ENCODE data around the gene MICAL3. TPM values are rescaled to one million over a fixed set of nuclear protein-coding genes. Genes with fewer than 3 reads are reported as not detected.

The MICAL3 gene
- total and polyA plus RNA-seq, 9 of the 15 experiments (the other 6 are each of a cell fraction or from before 2014, with no cell fraction given), result 0.53 to 32.1 (median 12.3) TPM

DNA sequence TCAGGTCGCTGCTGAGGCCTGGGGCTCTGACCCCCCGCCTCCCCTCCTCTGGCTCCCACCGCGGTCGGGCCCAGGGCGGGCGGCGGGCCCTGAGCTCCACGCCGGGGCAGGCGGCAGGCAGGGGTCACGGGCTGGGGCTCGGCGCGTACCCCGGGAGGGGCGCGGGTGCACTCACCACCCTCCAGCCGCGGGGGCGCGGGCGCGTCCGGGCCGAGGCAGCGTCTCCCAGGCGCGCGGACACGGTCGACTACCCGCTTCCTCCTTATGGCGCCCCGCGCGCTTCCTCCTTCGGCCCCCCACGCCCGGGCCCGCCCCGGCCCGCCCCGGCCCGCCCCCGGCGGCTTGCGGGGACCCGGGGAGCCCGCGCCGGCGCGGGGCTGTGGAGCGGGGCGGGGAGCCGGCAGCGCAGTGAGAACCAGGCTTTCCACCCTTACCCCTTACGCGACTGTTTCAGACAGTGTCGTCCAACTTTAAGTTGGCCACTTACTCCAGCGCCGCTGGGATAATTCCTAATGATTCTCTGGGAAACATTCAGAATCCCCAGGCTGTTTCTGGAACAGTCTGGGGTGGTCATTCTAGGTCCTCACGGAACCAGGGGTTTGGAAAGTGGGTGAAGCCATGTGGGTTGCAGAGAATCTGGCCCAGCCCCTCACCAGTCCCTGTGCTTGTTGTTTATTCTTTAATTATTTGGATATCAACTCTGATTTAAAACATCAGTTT, 250.0 kb downstream of the MICAL3 start, which contains the start of gene BID (continued):
- TF ChIP-seq, protein P1, sequence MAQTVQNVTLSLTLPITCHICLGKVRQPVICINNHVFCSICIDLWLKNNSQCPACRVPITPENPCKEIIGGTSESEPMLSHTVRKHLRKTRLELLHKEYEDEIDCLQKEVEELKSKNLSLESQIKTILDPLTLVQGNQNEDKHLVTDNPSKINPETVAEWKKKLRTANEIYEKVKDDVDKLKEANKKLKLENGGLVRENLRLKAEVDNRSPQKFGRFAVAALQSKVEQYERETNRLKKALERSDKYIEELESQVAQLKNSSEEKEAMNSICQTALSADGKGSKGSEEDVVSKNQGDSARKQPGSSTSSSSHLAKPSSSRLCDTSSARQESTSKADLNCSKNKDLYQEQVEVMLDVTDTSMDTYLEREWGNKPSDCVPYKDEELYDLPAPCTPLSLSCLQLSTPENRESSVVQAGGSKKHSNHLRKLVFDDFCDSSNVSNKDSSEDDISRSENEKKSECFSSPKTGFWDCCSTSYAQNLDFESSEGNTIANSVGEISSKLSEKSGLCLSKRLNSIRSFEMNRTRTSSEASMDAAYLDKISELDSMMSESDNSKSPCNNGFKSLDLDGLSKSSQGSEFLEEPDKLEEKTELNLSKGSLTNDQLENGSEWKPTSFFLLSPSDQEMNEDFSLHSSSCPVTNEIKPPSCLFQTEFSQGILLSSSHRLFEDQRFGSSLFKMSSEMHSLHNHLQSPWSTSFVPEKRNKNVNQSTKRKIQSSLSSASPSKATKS (CRISPR knock-in tag; IDR thresholded peaks at IDR 0.05), result no peak
- TF ChIP-seq ATF7 (IDR thresholded peaks at IDR 0.05) (no peak), NFE2L1 (tag; IDR thresholded peaks at IDR 0.05; ENCODE audit: borderline replicate concordance, low read depth) (no peak), DPF2 (IDR thresholded peaks at IDR 0.05) (no peak), SREBF2 (CRISPR knock-in tag; IDR thresholded peaks at IDR 0.05) (no peak), SIX5 (IDR thresholded peaks at IDR 0.05; ENCODE audit: borderline replicate concordance in 1 of 2, insufficient read depth in 1 of 2, low read depth in 1 of 2, low read length in 2 of 2) (no peak), RBM17 (IDR thresholded peaks at IDR 0.05; ENCODE audit: borderline replicate concordance, low read depth, low read length) (no peak), NONO (IDR thresholded peaks at IDR 0.05; ENCODE audit: low read depth in 2 of 2, low read length in 1 of 2) (peak in 1 of 2 experiments; percentile 91; a peak in 2 of 4 replicates), TEAD4 (IDR thresholded peaks at IDR 0.05; ENCODE audit: low read length) (no peak), TEAD4 (CRISPR knock-in tag; IDR thresholded peaks at IDR 0.05; ENCODE audit: borderline replicate concordance) (no peak)
- TF ChIP-seq, protein P2, sequence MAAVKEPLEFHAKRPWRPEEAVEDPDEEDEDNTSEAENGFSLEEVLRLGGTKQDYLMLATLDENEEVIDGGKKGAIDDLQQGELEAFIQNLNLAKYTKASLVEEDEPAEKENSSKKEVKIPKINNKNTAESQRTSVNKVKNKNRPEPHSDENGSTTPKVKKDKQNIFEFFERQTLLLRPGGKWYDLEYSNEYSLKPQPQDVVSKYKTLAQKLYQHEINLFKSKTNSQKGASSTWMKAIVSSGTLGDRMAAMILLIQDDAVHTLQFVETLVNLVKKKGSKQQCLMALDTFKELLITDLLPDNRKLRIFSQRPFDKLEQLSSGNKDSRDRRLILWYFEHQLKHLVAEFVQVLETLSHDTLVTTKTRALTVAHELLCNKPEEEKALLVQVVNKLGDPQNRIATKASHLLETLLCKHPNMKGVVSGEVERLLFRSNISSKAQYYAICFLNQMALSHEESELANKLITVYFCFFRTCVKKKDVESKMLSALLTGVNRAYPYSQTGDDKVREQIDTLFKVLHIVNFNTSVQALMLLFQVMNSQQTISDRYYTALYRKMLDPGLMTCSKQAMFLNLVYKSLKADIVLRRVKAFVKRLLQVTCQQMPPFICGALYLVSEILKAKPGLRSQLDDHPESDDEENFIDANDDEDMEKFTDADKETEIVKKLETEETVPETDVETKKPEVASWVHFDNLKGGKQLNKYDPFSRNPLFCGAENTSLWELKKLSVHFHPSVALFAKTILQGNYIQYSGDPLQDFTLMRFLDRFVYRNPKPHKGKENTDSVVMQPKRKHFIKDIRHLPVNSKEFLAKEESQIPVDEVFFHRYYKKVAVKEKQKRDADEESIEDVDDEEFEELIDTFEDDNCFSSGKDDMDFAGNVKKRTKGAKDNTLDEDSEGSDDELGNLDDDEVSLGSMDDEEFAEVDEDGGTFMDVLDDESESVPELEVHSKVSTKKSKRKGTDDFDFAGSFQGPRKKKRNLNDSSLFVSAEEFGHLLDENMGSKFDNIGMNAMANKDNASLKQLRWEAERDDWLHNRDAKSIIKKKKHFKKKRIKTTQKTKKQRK (IDR thresholded peaks at IDR 0.05; ENCODE audit: borderline replicate concordance, low read depth, low read length), result no peak
- TF ChIP-seq, protein P3, sequence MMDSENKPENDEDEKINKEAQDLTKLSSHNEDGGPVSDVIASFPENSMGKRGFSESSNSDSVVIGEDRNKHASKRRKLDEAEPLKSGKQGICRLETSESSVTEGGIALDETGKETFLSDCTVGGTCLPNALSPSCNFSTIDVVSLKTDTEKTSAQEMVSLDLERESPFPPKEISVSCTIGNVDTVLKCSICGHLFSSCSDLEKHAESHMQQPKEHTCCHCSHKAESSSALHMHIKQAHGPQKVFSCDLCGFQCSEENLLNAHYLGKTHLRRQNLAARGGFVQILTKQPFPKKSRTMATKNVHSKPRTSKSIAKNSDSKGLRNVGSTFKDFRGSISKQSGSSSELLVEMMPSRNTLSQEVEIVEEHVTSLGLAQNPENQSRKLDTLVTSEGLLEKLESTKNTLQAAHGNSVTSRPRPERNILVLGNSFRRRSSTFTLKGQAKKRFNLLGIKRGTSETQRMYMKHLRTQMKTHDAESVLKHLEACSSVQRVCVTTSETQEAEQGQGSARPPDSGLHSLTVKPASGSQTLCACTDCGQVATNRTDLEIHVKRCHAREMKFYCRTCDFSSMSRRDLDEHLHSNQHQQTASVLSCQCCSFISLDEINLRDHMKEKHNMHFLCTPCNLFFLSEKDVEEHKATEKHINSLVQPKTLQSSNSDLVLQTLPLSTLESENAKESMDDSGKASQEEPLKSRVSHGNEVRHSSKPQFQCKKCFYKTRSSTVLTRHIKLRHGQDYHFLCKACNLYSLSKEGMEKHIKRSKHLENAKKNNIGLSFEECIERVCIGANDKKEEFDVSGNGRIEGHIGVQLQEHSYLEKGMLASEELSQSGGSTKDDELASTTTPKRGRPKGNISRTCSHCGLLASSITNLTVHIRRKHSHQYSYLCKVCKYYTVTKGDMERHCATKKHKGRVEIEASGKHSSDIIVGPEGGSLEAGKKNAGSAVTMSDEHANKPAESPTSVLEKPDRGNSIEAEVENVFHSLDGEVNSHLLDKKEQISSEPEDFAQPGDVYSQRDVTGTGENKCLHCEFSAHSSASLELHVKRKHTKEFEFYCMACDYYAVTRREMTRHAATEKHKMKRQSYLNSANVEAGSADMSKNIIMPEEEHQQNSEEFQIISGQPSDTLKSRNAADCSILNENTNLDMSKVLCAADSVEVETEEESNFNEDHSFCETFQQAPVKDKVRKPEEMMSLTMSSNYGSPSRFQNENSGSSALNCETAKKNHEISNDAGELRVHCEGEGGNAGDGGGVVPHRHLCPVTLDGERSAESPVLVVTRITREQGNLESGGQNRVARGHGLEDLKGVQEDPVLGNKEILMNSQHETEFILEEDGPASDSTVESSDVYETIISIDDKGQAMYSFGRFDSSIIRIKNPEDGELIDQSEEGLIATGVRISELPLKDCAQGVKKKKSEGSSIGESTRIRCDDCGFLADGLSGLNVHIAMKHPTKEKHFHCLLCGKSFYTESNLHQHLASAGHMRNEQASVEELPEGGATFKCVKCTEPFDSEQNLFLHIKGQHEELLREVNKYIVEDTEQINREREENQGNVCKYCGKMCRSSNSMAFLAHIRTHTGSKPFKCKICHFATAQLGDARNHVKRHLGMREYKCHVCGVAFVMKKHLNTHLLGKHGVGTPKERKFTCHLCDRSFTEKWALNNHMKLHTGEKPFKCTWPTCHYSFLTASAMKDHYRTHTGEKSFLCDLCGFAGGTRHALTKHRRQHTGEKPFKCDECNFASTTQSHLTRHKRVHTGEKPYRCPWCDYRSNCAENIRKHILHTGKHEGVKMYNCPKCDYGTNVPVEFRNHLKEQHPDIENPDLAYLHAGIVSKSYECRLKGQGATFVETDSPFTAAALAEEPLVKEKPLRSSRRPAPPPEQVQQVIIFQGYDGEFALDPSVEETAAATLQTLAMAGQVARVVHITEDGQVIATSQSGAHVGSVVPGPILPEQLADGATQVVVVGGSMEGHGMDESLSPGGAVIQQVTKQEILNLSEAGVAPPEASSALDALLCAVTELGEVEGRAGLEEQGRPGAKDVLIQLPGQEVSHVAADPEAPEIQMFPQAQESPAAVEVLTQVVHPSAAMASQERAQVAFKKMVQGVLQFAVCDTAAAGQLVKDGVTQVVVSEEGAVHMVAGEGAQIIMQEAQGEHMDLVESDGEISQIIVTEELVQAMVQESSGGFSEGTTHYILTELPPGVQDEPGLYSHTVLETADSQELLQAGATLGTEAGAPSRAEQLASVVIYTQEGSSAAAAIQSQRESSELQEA (IDR thresholded peaks at IDR 0.05; ENCODE audit: low read depth), result no peak

Data from K562 (cell line).